GM06990 (cell line): ENCODE data around the gene CAMK2A.

Experiments used
- DNase-seq: peaks from one replicate; pipeline ENCODE4 v3.0.0-alpha.2; 2011; ENCODE audit not compliant: insufficient read length; ENCODE audit errors: extremely low read depth
- H3K27me3 ChIP-seq: replicated peaks from 2 replicates; pipeline ENCODE4 v1.6.0; 2011; ENCODE audit warnings: low read length; ENCODE audit not compliant: control insufficient read depth, insufficient read depth
- H3K36me3 ChIP-seq: 2 replicates; pipeline ENCODE4 v1.5.1; 2011; ENCODE audit warnings: low read length; ENCODE audit not compliant: control insufficient read depth, insufficient read depth
- H3K4me3 ChIP-seq: replicated peaks from 2 replicates; pipeline ENCODE4 v1.5.1; 2011; ENCODE audit warnings: low read depth, mild to moderate bottlenecking, control low read depth, low read length
- CTCF ChIP-seq: IDR thresholded peaks from 2 replicates; pipeline ENCODE4 v1.5.1; 2011; ENCODE audit warnings: low read length, control low read depth, mild to moderate bottlenecking, inconsistent platforms; ENCODE audit not compliant: insufficient read depth, poor library complexity, severe bottlenecking

The CAMK2A gene

GRCh38 chr5:150173161-150173560 lies 116.4 kb downstream of the CAMK2A start:
- no peak for TF ChIP-seq CTCF
- DNase-seq = no peak
- Histone ChIP-seq H3K36me3 (no peaks in the 10 kb centered on the region), H3K4me3 (no peak overlapping the region), H3K27me3 (peaks cover 3% of the 10 kb centered on the region)

GRCh38 chr5:150172556-150172955 lies 117.0 kb downstream of the CAMK2A start:
- H3K27me3 ChIP-seq = peaks cover 3% of the 10 kb centered on the region
- no peak for DNase-seq
- TF ChIP-seq CTCF = no peak
- H3K36me3 ChIP-seq = no peaks in the 10 kb centered on the region
- no peak overlapping the region for H3K4me3 ChIP-seq

- Histone ChIP-seq H3K27me3 (peaks cover 3% of the 10 kb centered on the region), H3K4me3 (no peak overlapping the region), H3K36me3 (no peaks in the 10 kb centered on the region)
- TF ChIP-seq CTCF = no peak
- DNase-seq = no peak
Observed at GRCh38 chr5:150172145-150172544, 117.4 kb downstream of the CAMK2A start.
